ENCODE measurements around the gene NOVA1. TPM values are rescaled to one million over a fixed set of nuclear protein-coding genes. Genes with fewer than 3 reads are reported as not detected.

NOVA1 gene
- total RNA-seq, 3 donors from 2014 or later (not counting 1 experiment from before 2014, with no cell fraction given), result not detected

- intact Hi-C loops (cut with micrococcal nuclease), result no loop called here
- Mint-ChIP-seq H3K4me1 (no peaks in the 10 kb centered on the region), H3K27me3 (ENCODE audit: low read depth in 2 of 2) (peaks cover 10 to 15% of the 10 kb centered on the region in 2 donors), H3K27ac (no peak overlapping the region), H3K36me3 (peaks cover 7% of the 10 kb centered on the region), H3K4me3 (no peak overlapping the region), H3K9me3 (peaks cover 0 to 4% of the 10 kb centered on the region in 2 donors)
- TF ChIP-seq CTCF (IDR thresholded peaks at IDR 0.05), result no peak
- H3K36me3 ChIP-seq (ENCODE audit: control insufficient read depth, insufficient read depth, low read length), result no peaks in the 10 kb centered on the region
- no peak for ATAC-seq
- WGBS (ENCODE audit: insufficient coverage), result 60% methylated on average over 4 of the region's 4 CpGs
- DNase-seq, result no peak
- H3K27me3 ChIP-seq (ENCODE audit: control insufficient read depth, insufficient read depth, low read length), result peaks cover 6% of the 10 kb centered on the region
- no peak overlapping the region for H3K4me3 ChIP-seq (ENCODE audit: low read length)
- no peak overlapping the region for H3K27ac ChIP-seq (ENCODE audit: low read length)
- no peaks in the 10 kb centered on the region for H3K4me1 ChIP-seq (ENCODE audit: control insufficient read depth, insufficient read depth, low read length)
- H3K9me3 ChIP-seq (ENCODE audit: control insufficient read depth, insufficient read depth, low read length), result peaks cover 4% of the 10 kb centered on the region
These were observed 4.0 kb upstream of the NOVA1 start for GRCh38 chr14:26601856-26602255.

- Mint-ChIP-seq H3K4me3 (no peak overlapping the region), H3K27me3 (ENCODE audit: low read depth in 2 of 2) (peaks cover 10 to 17% of the 10 kb centered on the region in 2 donors), H3K27ac (no peak overlapping the region), H3K36me3 (peaks cover 7% of the 10 kb centered on the region), H3K4me1 (no peaks in the 10 kb centered on the region), H3K9me3 (peaks cover 0 to 4% of the 10 kb centered on the region in 2 donors)
- no peaks in the 10 kb centered on the region for H3K36me3 ChIP-seq (ENCODE audit: control insufficient read depth, insufficient read depth, low read length)
- peaks cover 16% of the 10 kb centered on the region for H3K27me3 ChIP-seq (ENCODE audit: control insufficient read depth, insufficient read depth, low read length)
- no peak overlapping the region for H3K27ac ChIP-seq (ENCODE audit: low read length)
- no peaks in the 10 kb centered on the region for H3K4me1 ChIP-seq (ENCODE audit: control insufficient read depth, insufficient read depth, low read length)
- peaks cover 9% of the 10 kb centered on the region for H3K9me3 ChIP-seq (ENCODE audit: control insufficient read depth, insufficient read depth, low read length)
- H3K4me3 ChIP-seq (ENCODE audit: low read length), result no peak overlapping the region
- no peak for TF ChIP-seq CTCF (IDR thresholded peaks at IDR 0.05)
- no peak for DNase-seq
- no peak for ATAC-seq
- intact Hi-C loops (cut with micrococcal nuclease), result no loop called here
- WGBS (ENCODE audit: insufficient coverage), result 52% methylated on average over 7 of the region's 7 CpGs
These were observed 1.5 kb upstream of the NOVA1 start for GRCh38 chr14:26599291-26599690.

- H3K27me3 Mint-ChIP-seq (ENCODE audit: low read depth in 2 of 2), result peaks cover 10 to 17% of the 10 kb centered on the region in 2 donors
- DNase-seq (no peak), ATAC-seq (no peak)
- TF ChIP-seq CTCF (IDR thresholded peaks at IDR 0.05), result no peak
- intact Hi-C loops (cut with micrococcal nuclease), result no loop called here
- H3K9me3 ChIP-seq (ENCODE audit: control insufficient read depth, insufficient read depth, low read length), result peaks cover 9% of the 10 kb centered on the region
- peaks cover 0 to 2% of the 10 kb centered on the region in 2 donors for H3K9me3 Mint-ChIP-seq
- no peaks in the 10 kb centered on the region for H3K4me1 Mint-ChIP-seq
- H3K27ac ChIP-seq (ENCODE audit: low read length), result no peak overlapping the region
- H3K4me3 ChIP-seq (ENCODE audit: low read length), result no peak overlapping the region
- H3K4me1 ChIP-seq (ENCODE audit: control insufficient read depth, insufficient read depth, low read length), result no peaks in the 10 kb centered on the region
- H3K4me3 Mint-ChIP-seq, result no peak overlapping the region
- H3K27me3 ChIP-seq (ENCODE audit: control insufficient read depth, insufficient read depth, low read length), result peaks cover 16% of the 10 kb centered on the region
- H3K36me3 Mint-ChIP-seq, result peaks cover 7% of the 10 kb centered on the region
- WGBS (ENCODE audit: insufficient coverage), result 10% methylated on average over 18 of the region's 18 CpGs
- H3K27ac Mint-ChIP-seq, result no peak overlapping the region
- H3K36me3 ChIP-seq (ENCODE audit: control insufficient read depth, insufficient read depth, low read length), result no peaks in the 10 kb centered on the region
These were observed 869 bp upstream of the NOVA1 start for GRCh38 chr14:26598672-26599131.

GRCh38 chr14:26598081-26598671 is 343 bp upstream of the NOVA1 start:
- no peak overlapping the region for H3K27ac ChIP-seq (ENCODE audit: low read length)

More at GRCh38 chr14:26598081-26598671, 343 bp upstream of the NOVA1 start:
- Histone ChIP-seq H3K9me3 (ENCODE audit: control insufficient read depth, insufficient read depth, low read length) (peaks cover 9% of the 10 kb centered on the region), H3K4me1 (ENCODE audit: control insufficient read depth, insufficient read depth, low read length) (no peaks in the 10 kb centered on the region), H3K27me3 (ENCODE audit: control insufficient read depth, insufficient read depth, low read length) (peaks cover 16% of the 10 kb centered on the region), H3K4me3 (ENCODE audit: low read length) (no peak overlapping the region), H3K36me3 (ENCODE audit: control insufficient read depth, insufficient read depth, low read length) (no peaks in the 10 kb centered on the region)
- H3K4me1 Mint-ChIP-seq, result no peaks in the 10 kb centered on the region
- DNase-seq, result peak in 1 of 2 donors; percentile 35
- 2% methylated on average over 52 of the region's 54 CpGs for WGBS (ENCODE audit: insufficient coverage)
- H3K9me3 Mint-ChIP-seq, result peaks cover 0 to 2% of the 10 kb centered on the region in 2 donors
- peaks cover 10 to 17% of the 10 kb centered on the region in 2 donors for H3K27me3 Mint-ChIP-seq (ENCODE audit: low read depth in 2 of 2)
- peaks cover 7% of the 10 kb centered on the region for H3K36me3 Mint-ChIP-seq
- no peak for ATAC-seq
- H3K27ac Mint-ChIP-seq, result no peak overlapping the region
- H3K4me3 Mint-ChIP-seq, result no peak overlapping the region
- no peak for TF ChIP-seq CTCF (IDR thresholded peaks at IDR 0.05)
- intact Hi-C loops (cut with micrococcal nuclease), result no loop called here
